GM23338 (cell line): ENCODE results near the gene SIL1. TPM values are rescaled to one million over a fixed set of nuclear protein-coding genes. Genes with fewer than 3 reads are reported as not detected.

Source experiments
- ATAC-seq: fragments of 200-7000 bp; cut with Tn5 transposase; 3 replicates; pipeline ENCODE4 v1.9.1; 2020
- DNase-seq: peaks from one replicate; pipeline ENCODE4 v3.0.0-alpha.2; 2015; ENCODE audit warnings: low spot score
- H2AFZ ChIP-seq: fragments of 200-600 bp; sonication (generic); 2 replicates; pipeline ENCODE4 v1.8.0; 2016; ENCODE audit warnings: antibody characterized with exemption, mild to moderate bottlenecking, moderate library complexity
- H3F3A ChIP-seq: fragments of 200-600 bp; sonication (generic); replicated peaks from 2 replicates; pipeline ENCODE4 v1.8.0; 2017; ENCODE audit warnings: antibody characterized with exemption, mixed run types, low read depth
- H3K27ac ChIP-seq: fragments of 200-600 bp; sonication (generic); 2 replicates; pipeline ENCODE4 v1.6.1; 2016; ENCODE audit warnings: low read depth
- H3K27me3 ChIP-seq: fragments of 200-600 bp; sonication (generic); 2 replicates; pipeline ENCODE4 v1.8.0; 2016; ENCODE audit warnings: mild to moderate bottlenecking, mixed run types, moderate library complexity; ENCODE audit not compliant: insufficient read depth
- H3K36me3 ChIP-seq: fragments of 200-600 bp; sonication (generic); 2 replicates; pipeline ENCODE4 v1.8.0; 2016; ENCODE audit warnings: mild to moderate bottlenecking; ENCODE audit not compliant: insufficient read depth
- H3K4me1 ChIP-seq: fragments of 200-600 bp; sonication (generic); 2 replicates; pipeline ENCODE4 v1.8.0; 2016; ENCODE audit warnings: mild to moderate bottlenecking, moderate library complexity; ENCODE audit not compliant: insufficient read depth
- H3K4me2 ChIP-seq: fragments of 200-600 bp; sonication (generic); 2 replicates; pipeline ENCODE4 v1.7.1; 2017; ENCODE audit warnings: mixed run types
- H3K4me3 ChIP-seq: fragments of 200-600 bp; sonication (generic); 2 replicates; pipeline ENCODE4 v1.6.1; 2016; ENCODE audit warnings: mixed run types
- H3K79me2 ChIP-seq: fragments of 200-600 bp; sonication (generic); replicated peaks from 2 replicates; pipeline ENCODE4 v1.8.0; 2017; ENCODE audit warnings: mild to moderate bottlenecking; ENCODE audit not compliant: insufficient read depth
- H3K9me2 ChIP-seq: fragments of 200-600 bp; sonication (generic); 2 replicates; pipeline ENCODE4 v1.8.0; 2017; ENCODE audit not compliant: insufficient read depth
- H4K20me1 ChIP-seq: fragments of 200-600 bp; sonication (generic); replicated peaks from 2 replicates; pipeline ENCODE4 v1.8.0; 2017; ENCODE audit warnings: mild to moderate bottlenecking; ENCODE audit not compliant: insufficient read depth
- H3K27ac Mint-ChIP-seq: 2 replicates; pipeline ENCODE4 v1.8.0; 2020; ENCODE audit warnings: inconsistent platforms, mild to moderate bottlenecking, moderate library complexity, mixed read lengths
- H3K27me3 Mint-ChIP-seq: 3 replicates; pipeline ENCODE4 v1.8.0; 2022; ENCODE audit warnings: low read depth, mild to moderate bottlenecking, moderate library complexity, mixed read lengths, inconsistent platforms; ENCODE audit not compliant: insufficient read depth, poor library complexity
- H3K36me3 Mint-ChIP-seq: 3 replicates; pipeline ENCODE4 v1.8.0; 2021; ENCODE audit warnings: low read depth, mild to moderate bottlenecking, inconsistent platforms, moderate library complexity, mixed read lengths
- H3K4me1 Mint-ChIP-seq: 3 replicates; pipeline ENCODE4 v1.8.0; 2020; ENCODE audit warnings: mild to moderate bottlenecking, inconsistent platforms, mixed read lengths
- H3K4me3 Mint-ChIP-seq: 3 replicates; pipeline ENCODE4 v1.8.0; 2021; ENCODE audit warnings: moderate library complexity, mild to moderate bottlenecking, inconsistent platforms, mixed read lengths
- H3K9me3 Mint-ChIP-seq: 3 replicates; pipeline ENCODE4 v1.8.0; 2020; ENCODE audit warnings: moderate library complexity, mild to moderate bottlenecking, inconsistent platforms, mixed read lengths
- CREB1 ChIP-seq: fragments of 250-450 bp; sonication (Bioruptor Pico); IDR thresholded peaks from 2 replicates; pipeline ENCODE4 v1.5.0; 2020; ENCODE audit warnings: low read depth, mild to moderate bottlenecking, moderate library complexity
- EZH2 ChIP-seq: fragments of 200-600 bp; sonication (generic); IDR thresholded peaks from one replicate; pipeline ENCODE4 v1.8.0; 2017; ENCODE audit warnings: antibody characterized with exemption, mild to moderate bottlenecking, low read depth; ENCODE audit not compliant: unreplicated experiment
- EZH2phosphoT487 ChIP-seq: fragments of 200-600 bp; sonication (generic); IDR thresholded peaks from one replicate; pipeline ENCODE4 v1.8.1; 2018; ENCODE audit warnings: antibody characterized with exemption; ENCODE audit not compliant: unreplicated experiment
- JUNB ChIP-seq: IDR thresholded peaks from one replicate; pipeline ENCODE4 v1.6.1; 2016; ENCODE audit warnings: antibody characterized with exemption; ENCODE audit not compliant: unreplicated experiment
- NANOG ChIP-seq: IDR thresholded peaks from 2 replicates; pipeline ENCODE4 v1.6.1; 2016; ENCODE audit warnings: antibody characterized with exemption, borderline replicate concordance
- STAT1 ChIP-seq: IDR thresholded peaks from one replicate; pipeline ENCODE4 v1.6.1; 2016; ENCODE audit warnings: antibody characterized with exemption; ENCODE audit not compliant: unreplicated experiment
- ZNF114 ChIP-seq: fragments of 250-450 bp; sonication (Bioruptor Pico); IDR thresholded peaks from 2 replicates; pipeline ENCODE4 v1.5.0; 2020; ENCODE audit warnings: mild to moderate bottlenecking, moderate library complexity
- ZNF331 ChIP-seq: fragments of 250-450 bp; sonication (Bioruptor Pico); IDR thresholded peaks from 2 replicates; pipeline ENCODE4 v1.5.0; 2020; ENCODE audit warnings: low read depth, mild to moderate bottlenecking, moderate library complexity
- polyA plus RNA-seq: library from polyadenylated mRNA; unstranded; fragments of >200 nt; fragmentation: Nextera tagmentation; extraction: Ambion mirVana; gene quantifications from 2 replicates; pipeline ENCODE4 v1.2.1, GENCODE V29; 2016
- total RNA-seq: library from RNA; depleted of rRNA; stranded (reverse); fragments of >200 nt; shearing (Covaris generic); gene quantifications from 2 replicates; pipeline ENCODE4 v1.2.3, GENCODE V29; 2014
- TF ChIP-seq, protein P1 (sequence below): IDR thresholded peaks from 2 replicates; pipeline ENCODE4 v1.6.1; 2016; ENCODE audit warnings: antibody characterized with exemption
- TF ChIP-seq, protein P2 (sequence below): fragments of 250-450 bp; sonication (Bioruptor Pico); IDR thresholded peaks from 2 replicates; pipeline ENCODE4 v1.5.0; 2020; ENCODE audit warnings: mild to moderate bottlenecking, moderate library complexity
- TF ChIP-seq, protein P3 (sequence below), 2 experiments: fragments of 200-600 bp in 1 of 2; sonication (generic) in 1 of 2; conservative IDR thresholded peaks; 2 replicates each; pipeline versions ENCODE4 v1.5.1 to v1.6.1; 2016 to 2017; ENCODE audit warnings: antibody characterized with exemption in 2 of 2, low read depth in 2 of 2, mild to moderate bottlenecking in 2 of 2, moderate library complexity in 1 of 2
- TF ChIP-seq, protein P4 (sequence below): IDR thresholded peaks from one replicate; pipeline ENCODE4 v1.6.1; 2018; ENCODE audit warnings: antibody characterized with exemption; ENCODE audit not compliant: unreplicated experiment

The SIL1 gene
- total and polyA plus RNA-seq, 2 experiments from 2014 or later = 5.5 to 5.9 TPM

DNA sequence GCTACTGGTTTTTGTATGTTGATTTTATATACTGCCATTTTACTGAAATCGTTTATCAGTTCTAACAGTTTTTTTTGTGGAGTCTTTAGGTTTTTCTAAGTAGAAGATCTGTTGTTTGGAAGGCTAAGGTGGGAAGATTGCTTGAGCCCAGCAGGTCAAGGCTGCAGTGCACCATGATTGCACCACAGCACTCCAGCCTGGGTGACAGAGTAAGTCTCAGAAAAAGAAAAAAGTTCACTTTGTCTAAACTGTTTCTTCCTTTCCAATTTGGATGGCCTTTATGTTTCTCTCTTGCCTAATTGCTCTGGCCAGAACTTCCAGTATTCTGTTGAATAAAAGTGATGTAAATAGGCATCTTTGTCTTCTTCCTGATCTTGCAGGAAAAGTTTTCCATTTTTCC is 198.5 kb downstream of the SIL1 start (continued):
- TF ChIP-seq NANOG = no peak
- TF ChIP-seq, protein P1, sequence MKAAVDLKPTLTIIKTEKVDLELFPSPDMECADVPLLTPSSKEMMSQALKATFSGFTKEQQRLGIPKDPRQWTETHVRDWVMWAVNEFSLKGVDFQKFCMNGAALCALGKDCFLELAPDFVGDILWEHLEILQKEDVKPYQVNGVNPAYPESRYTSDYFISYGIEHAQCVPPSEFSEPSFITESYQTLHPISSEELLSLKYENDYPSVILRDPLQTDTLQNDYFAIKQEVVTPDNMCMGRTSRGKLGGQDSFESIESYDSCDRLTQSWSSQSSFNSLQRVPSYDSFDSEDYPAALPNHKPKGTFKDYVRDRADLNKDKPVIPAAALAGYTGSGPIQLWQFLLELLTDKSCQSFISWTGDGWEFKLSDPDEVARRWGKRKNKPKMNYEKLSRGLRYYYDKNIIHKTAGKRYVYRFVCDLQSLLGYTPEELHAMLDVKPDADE = no peak
- TF ChIP-seq EZH2phosphoT487 = no peak
- no peak for TF ChIP-seq EZH2
- TF ChIP-seq CREB1 = no peak

DNA sequence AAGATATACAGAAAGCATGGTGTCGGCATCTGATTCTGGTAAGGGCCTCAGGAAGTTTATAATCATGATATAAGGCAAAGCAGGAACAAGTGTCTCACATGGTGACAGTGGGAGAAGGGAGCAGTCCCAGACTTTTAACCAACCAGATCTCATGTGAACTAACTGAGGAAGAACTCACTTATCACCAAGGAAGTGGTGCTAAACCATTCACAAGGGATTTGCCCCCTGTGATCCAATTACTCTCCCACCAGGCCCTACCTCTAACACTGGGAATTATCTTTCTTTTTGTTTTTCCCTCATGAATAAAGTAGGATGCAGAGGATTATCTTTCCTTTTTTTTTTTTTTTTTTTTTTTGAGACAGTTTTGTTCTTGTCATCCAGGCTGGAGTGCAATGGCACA is 199.6 kb downstream of the SIL1 start:
- Mint-ChIP-seq H3K9me3 (peaks cover 16% of the 10 kb centered on the region), H3K27me3 (no peaks in the 10 kb centered on the region), H3K4me1 (no peaks in the 10 kb centered on the region), H3K36me3 (peaks cover 8% of the 10 kb centered on the region), H3K4me3 (no peak overlapping the region), H3K27ac (no peak overlapping the region)
- ATAC-seq (no peak), DNase-seq (no peak)
- Histone ChIP-seq H3F3A (no peaks in the 10 kb centered on the region), H3K9me2 (no peaks in the 10 kb centered on the region; the same call in 1 of the 2 replicates), H3K27me3 (no peaks in the 10 kb centered on the region), H3K27ac (no peak overlapping the region), H2AFZ (no peak overlapping the region), H3K36me3 (no peaks in the 10 kb centered on the region), H4K20me1 (no peaks in the 10 kb centered on the region), H3K4me2 (no peak overlapping the region), H3K4me3 (no peak overlapping the region), H3K4me1 (no peaks in the 10 kb centered on the region), H3K79me2 (no peaks in the 10 kb centered on the region)
- TF ChIP-seq ZNF331 (CRISPR knock-in tag) = no peak
- TF ChIP-seq ZNF114 (CRISPR knock-in tag) = no peak
- TF ChIP-seq STAT1 = no peak
- no peak for TF ChIP-seq JUNB
- TF ChIP-seq, protein P1 = no peak
- TF ChIP-seq, protein P2, sequence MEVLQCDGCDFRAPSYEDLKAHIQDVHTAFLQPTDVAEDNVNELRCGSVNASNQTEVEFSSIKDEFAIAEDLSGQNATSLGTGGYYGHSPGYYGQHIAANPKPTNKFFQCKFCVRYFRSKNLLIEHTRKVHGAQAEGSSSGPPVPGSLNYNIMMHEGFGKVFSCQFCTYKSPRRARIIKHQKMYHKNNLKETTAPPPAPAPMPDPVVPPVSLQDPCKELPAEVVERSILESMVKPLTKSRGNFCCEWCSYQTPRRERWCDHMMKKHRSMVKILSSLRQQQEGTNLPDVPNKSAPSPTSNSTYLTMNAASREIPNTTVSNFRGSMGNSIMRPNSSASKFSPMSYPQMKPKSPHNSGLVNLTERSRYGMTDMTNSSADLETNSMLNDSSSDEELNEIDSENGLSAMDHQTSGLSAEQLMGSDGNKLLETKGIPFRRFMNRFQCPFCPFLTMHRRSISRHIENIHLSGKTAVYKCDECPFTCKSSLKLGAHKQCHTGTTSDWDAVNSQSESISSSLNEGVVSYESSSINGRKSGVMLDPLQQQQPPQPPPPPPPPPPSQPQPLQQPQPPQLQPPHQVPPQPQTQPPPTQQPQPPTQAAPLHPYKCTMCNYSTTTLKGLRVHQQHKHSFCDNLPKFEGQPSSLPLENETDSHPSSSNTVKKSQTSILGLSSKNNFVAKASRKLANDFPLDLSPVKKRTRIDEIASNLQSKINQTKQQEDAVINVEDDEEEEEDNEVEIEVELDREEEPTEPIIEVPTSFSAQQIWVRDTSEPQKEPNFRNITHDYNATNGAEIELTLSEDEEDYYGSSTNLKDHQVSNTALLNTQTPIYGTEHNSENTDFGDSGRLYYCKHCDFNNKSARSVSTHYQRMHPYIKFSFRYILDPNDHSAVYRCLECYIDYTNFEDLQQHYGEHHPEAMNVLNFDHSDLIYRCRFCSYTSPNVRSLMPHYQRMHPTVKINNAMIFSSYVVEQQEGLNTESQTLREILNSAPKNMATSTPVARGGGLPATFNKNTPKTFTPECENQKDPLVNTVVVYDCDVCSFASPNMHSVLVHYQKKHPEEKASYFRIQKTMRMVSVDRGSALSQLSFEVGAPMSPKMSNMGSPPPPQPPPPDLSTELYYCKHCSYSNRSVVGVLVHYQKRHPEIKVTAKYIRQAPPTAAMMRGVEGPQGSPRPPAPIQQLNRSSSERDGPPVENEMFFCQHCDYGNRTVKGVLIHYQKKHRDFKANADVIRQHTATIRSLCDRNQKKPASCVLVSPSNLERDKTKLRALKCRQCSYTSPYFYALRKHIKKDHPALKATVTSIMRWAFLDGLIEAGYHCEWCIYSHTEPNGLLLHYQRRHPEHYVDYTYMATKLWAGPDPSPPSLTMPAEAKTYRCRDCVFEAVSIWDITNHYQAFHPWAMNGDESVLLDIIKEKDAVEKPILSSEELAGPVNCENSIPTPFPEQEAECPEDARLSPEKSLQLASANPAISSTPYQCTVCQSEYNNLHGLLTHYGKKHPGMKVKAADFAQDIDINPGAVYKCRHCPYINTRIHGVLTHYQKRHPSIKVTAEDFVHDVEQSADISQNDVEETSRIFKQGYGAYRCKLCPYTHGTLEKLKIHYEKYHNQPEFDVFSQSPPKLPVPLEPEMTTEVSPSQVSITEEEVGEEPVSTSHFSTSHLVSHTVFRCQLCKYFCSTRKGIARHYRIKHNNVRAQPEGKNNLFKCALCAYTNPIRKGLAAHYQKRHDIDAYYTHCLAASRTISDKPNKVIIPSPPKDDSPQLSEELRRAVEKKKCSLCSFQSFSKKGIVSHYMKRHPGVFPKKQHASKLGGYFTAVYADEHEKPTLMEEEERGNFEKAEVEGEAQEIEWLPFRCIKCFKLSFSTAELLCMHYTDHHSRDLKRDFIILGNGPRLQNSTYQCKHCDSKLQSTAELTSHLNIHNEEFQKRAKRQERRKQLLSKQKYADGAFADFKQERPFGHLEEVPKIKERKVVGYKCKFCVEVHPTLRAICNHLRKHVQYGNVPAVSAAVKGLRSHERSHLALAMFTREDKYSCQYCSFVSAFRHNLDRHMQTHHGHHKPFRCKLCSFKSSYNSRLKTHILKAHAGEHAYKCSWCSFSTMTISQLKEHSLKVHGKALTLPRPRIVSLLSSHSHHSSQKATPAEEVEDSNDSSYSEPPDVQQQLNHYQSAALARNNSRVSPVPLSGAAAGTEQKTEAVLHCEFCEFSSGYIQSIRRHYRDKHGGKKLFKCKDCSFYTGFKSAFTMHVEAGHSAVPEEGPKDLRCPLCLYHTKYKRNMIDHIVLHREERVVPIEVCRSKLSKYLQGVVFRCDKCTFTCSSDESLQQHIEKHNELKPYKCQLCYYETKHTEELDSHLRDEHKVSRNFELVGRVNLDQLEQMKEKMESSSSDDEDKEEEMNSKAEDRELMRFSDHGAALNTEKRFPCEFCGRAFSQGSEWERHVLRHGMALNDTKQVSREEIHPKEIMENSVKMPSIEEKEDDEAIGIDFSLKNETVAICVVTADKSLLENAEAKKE (CRISPR knock-in tag) = no peak
- TF ChIP-seq NANOG = no peak
- no peak for TF ChIP-seq EZH2
- TF ChIP-seq, protein P3, sequence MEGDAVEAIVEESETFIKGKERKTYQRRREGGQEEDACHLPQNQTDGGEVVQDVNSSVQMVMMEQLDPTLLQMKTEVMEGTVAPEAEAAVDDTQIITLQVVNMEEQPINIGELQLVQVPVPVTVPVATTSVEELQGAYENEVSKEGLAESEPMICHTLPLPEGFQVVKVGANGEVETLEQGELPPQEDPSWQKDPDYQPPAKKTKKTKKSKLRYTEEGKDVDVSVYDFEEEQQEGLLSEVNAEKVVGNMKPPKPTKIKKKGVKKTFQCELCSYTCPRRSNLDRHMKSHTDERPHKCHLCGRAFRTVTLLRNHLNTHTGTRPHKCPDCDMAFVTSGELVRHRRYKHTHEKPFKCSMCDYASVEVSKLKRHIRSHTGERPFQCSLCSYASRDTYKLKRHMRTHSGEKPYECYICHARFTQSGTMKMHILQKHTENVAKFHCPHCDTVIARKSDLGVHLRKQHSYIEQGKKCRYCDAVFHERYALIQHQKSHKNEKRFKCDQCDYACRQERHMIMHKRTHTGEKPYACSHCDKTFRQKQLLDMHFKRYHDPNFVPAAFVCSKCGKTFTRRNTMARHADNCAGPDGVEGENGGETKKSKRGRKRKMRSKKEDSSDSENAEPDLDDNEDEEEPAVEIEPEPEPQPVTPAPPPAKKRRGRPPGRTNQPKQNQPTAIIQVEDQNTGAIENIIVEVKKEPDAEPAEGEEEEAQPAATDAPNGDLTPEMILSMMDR (conservative IDR thresholded peaks at IDR 0.05; ENCODE audit: low read depth in 2 of 2) = no peak
- no peak for TF ChIP-seq EZH2phosphoT487
- TF ChIP-seq, protein P4, sequence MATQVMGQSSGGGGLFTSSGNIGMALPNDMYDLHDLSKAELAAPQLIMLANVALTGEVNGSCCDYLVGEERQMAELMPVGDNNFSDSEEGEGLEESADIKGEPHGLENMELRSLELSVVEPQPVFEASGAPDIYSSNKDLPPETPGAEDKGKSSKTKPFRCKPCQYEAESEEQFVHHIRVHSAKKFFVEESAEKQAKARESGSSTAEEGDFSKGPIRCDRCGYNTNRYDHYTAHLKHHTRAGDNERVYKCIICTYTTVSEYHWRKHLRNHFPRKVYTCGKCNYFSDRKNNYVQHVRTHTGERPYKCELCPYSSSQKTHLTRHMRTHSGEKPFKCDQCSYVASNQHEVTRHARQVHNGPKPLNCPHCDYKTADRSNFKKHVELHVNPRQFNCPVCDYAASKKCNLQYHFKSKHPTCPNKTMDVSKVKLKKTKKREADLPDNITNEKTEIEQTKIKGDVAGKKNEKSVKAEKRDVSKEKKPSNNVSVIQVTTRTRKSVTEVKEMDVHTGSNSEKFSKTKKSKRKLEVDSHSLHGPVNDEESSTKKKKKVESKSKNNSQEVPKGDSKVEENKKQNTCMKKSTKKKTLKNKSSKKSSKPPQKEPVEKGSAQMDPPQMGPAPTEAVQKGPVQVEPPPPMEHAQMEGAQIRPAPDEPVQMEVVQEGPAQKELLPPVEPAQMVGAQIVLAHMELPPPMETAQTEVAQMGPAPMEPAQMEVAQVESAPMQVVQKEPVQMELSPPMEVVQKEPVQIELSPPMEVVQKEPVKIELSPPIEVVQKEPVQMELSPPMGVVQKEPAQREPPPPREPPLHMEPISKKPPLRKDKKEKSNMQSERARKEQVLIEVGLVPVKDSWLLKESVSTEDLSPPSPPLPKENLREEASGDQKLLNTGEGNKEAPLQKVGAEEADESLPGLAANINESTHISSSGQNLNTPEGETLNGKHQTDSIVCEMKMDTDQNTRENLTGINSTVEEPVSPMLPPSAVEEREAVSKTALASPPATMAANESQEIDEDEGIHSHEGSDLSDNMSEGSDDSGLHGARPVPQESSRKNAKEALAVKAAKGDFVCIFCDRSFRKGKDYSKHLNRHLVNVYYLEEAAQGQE = no peak
